Type B pancreatic cell (in vitro differentiated cells): ENCODE results near the gene PI4KA. TPM values are rescaled to one million over a fixed set of nuclear protein-coding genes. Genes with fewer than 3 reads are reported as not detected.

Experiments used
- DNase-seq: peaks from one replicate; pipeline ENCODE4 v3.0.0; 2021; ENCODE audit warnings: mixed read lengths; ENCODE audit not compliant: unreplicated experiment; ENCODE audit errors: extremely low spot score
- H3K27ac Mint-ChIP-seq: 2 replicates; pipeline ENCODE4 v1.8.0; 2021; ENCODE audit warnings: mild to moderate bottlenecking, mixed read lengths
- H3K27me3 Mint-ChIP-seq: 2 replicates; pipeline ENCODE4 v1.8.0; 2021; ENCODE audit warnings: mixed read lengths
- H3K36me3 Mint-ChIP-seq: 2 replicates; pipeline ENCODE4 v1.8.0; 2021; ENCODE audit warnings: mixed read lengths
- H3K4me1 Mint-ChIP-seq: one replicate; pipeline ENCODE4 v1.8.0; 2021; ENCODE audit warnings: mixed read lengths; ENCODE audit not compliant: unreplicated experiment
- H3K4me3 Mint-ChIP-seq: 2 replicates; pipeline ENCODE4 v1.8.0; 2021; ENCODE audit warnings: mild to moderate bottlenecking, mixed read lengths
- H3K9me3 Mint-ChIP-seq: 2 replicates; pipeline ENCODE4 v1.8.0; 2021; ENCODE audit warnings: mixed read lengths
- CTCF ChIP-seq: fragments of 200-600 bp; sonication (generic); conservative IDR thresholded peaks from 2 replicates; pipeline ENCODE4 v1.5.0; 2021; ENCODE audit warnings: antibody characterized with exemption, mild to moderate bottlenecking
- total RNA-seq: library from RNA; stranded (reverse); gene quantifications from 2 replicates; pipeline ENCODE4 v1.2.1, GENCODE V29; 2021; ENCODE audit warnings: low replicate concordance

PI4KA gene
- total RNA-seq, 1 donor from 2014 or later, result 120 TPM

- no peak overlapping the region for H3K27ac Mint-ChIP-seq
- peaks cover 15% of the 10 kb centered on the region for H3K36me3 Mint-ChIP-seq
- no peaks in the 10 kb centered on the region for H3K9me3 Mint-ChIP-seq
- no peak for TF ChIP-seq CTCF
- H3K4me1 Mint-ChIP-seq, result no peaks in the 10 kb centered on the region
- no peak for DNase-seq
- H3K4me3 Mint-ChIP-seq, result no peak overlapping the region
- no peaks in the 10 kb centered on the region for H3K27me3 Mint-ChIP-seq
Observed at GRCh38 chr22:20756846-20757245, 101.8 kb downstream of the PI4KA start.

DNA sequence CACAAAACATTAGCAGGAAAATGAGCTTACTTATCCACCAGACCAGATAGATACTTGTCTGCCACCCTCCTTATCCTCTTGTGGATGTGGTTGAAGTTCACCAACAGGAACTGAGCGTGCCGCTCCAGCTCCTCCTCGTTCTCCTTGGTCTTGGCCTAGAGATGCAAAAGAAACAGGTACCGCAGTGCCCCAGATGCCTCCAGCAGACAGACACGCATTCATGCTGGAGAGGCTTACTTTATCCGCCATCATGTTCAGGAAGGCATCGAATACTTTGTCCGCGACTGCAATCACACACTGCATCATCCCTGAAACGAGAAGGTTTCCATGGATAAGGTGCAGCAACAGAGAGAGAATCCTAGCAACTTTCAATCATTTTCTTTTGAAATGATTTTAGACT lies 105.7 kb downstream of the PI4KA start:
- H3K4me3 Mint-ChIP-seq, result no peak overlapping the region
- H3K4me1 Mint-ChIP-seq, result no peaks in the 10 kb centered on the region
- H3K27me3 Mint-ChIP-seq, result no peaks in the 10 kb centered on the region
- no peak for TF ChIP-seq CTCF
- no peak for DNase-seq
- no peak overlapping the region for H3K27ac Mint-ChIP-seq
- peaks cover 9% of the 10 kb centered on the region for H3K36me3 Mint-ChIP-seq
- H3K9me3 Mint-ChIP-seq, result no peaks in the 10 kb centered on the region

DNA sequence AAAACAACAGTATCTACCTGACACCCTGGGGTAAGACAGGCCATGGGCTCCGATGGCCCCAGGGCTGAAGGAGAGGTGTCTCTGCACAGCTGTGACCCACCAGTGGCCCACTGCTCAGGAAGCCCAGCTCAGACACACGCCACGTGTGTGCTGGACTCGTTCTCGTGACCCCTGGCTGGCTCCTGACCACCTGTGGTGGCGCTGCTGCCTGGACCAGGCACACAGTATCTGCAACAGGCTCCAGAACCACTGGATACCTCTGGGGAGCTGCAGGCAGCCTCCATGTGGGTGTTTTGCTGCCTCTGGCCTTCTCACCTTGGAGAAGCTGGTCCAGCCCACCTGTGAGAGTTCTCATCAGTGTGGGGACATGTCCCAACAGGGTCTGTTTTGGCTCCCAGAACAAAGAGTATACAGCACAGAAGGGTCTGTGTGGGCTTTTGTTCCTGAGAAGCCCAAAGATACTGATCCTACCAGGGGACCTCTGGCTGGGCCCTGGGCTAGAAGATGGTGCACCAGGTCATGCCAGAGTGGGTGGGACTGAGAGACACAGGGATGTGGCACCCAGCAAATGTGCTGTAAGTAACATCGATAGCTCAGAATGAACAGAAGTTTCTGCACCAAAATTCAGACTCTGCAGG lies 106.4 kb downstream of the PI4KA start:
- H3K4me1 Mint-ChIP-seq, result no peaks in the 10 kb centered on the region
- DNase-seq, result no peak
- peaks cover 9% of the 10 kb centered on the region for H3K36me3 Mint-ChIP-seq
- H3K27ac Mint-ChIP-seq, result no peak overlapping the region
- H3K4me3 Mint-ChIP-seq, result no peak overlapping the region
- no peak for TF ChIP-seq CTCF
- H3K9me3 Mint-ChIP-seq, result no peaks in the 10 kb centered on the region
- H3K27me3 Mint-ChIP-seq, result no peaks in the 10 kb centered on the region

- TF ChIP-seq CTCF, result peak; percentile 25
- no peak for DNase-seq
- no peak overlapping the region for H3K27ac Mint-ChIP-seq
- H3K27me3 Mint-ChIP-seq, result no peaks in the 10 kb centered on the region
- H3K36me3 Mint-ChIP-seq, result peaks cover 4% of the 10 kb centered on the region
- H3K4me1 Mint-ChIP-seq, result no peaks in the 10 kb centered on the region
- no peaks in the 10 kb centered on the region for H3K9me3 Mint-ChIP-seq
- no peak overlapping the region for H3K4me3 Mint-ChIP-seq
Observed at GRCh38 chr22:20751185-20751851, 107.3 kb downstream of the PI4KA start.

- no peak for TF ChIP-seq CTCF
- DNase-seq, result no peak
- Mint-ChIP-seq H3K4me3 (no peak overlapping the region), H3K27me3 (no peaks in the 10 kb centered on the region), H3K27ac (no peak overlapping the region), H3K36me3 (peaks cover 4% of the 10 kb centered on the region), H3K4me1 (no peaks in the 10 kb centered on the region), H3K9me3 (no peaks in the 10 kb centered on the region)
Observed at GRCh38 chr22:20750461-20751184, 108.0 kb downstream of the PI4KA start.
